Cerebellar cortex (tissue), 1 donor: ENCODE results near the gene ATPAF2.

Source experiments
- DNase-seq: peaks from one replicate; pipeline ENCODE4 v3.0.0-alpha.2; 2015; ENCODE audit warnings: low spot score

ATPAF2 gene

GRCh38 chr17:17985555-17985954 is 53.4 kb downstream of the ATPAF2 start:
- no peak for DNase-seq

DNA sequence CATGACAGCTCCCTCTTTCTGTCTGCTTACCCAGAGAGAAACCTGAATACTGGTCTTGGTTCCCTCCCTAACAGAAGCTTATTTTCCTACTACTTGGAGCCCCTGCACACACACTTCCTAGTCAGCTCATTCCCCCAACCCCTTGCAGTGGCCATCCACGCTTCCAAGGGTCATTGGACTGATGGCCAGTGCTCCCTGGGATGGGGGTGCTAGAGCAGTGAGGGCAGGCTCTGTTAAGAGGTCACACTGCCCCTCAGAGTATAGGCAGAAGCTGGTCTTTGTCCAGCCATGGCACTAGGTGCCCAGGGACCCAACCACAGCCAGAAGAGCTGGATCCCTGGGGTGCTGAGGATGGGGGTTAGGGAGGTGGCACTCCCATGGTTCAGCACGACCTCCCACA is 53.8 kb downstream of the ATPAF2 start:
- DNase-seq, result no peak

DNA sequence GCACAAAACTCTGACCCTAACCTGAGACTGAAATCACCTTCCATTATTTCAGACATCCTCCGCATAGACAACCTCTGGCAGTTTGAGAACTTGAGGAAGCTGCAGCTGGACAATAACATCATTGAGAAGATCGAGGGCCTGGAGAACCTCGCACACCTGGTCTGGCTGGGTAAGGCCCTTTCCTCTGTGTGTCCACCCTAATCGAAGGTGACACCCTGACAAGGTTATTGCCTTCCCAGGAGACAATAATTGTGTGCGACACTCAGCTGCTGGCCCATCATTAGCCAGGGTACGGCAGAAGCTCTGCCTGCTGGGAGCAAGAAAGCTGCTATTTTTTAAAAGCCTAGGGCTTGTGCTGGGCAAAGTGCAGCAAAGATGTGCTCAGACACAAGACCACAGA is 55.2 kb downstream of the ATPAF2 start:
- DNase-seq, result no peak

GRCh38 chr17:17983376-17983775 is 55.6 kb downstream of the ATPAF2 start:
- no peak for DNase-seq

DNA sequence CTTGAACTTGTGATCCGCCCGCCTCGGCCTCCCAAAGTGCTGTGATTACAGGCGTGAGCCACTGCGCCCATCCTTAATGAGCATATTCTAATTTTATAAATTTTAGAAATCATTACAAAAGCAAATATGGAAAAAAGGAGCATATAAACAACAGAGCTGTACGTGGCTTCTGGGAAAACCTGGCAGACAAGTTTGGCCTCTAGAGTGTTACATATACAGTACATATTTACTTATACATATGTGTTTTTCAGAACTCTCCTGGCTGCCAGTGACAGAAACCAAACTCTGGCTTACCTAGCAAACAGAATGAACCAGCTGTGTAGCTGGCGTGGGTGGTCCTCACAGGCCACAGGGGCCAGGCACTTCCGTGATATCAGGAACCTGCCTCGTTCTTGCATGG is 56.2 kb downstream of the ATPAF2 start:
- no peak for DNase-seq

GRCh38 chr17:17981330-17981729 is 57.6 kb downstream of the ATPAF2 start:
- DNase-seq, result no peak

GRCh38 chr17:17979778-17980177 is 59.2 kb downstream of the ATPAF2 start:
- DNase-seq, result no peak

DNA sequence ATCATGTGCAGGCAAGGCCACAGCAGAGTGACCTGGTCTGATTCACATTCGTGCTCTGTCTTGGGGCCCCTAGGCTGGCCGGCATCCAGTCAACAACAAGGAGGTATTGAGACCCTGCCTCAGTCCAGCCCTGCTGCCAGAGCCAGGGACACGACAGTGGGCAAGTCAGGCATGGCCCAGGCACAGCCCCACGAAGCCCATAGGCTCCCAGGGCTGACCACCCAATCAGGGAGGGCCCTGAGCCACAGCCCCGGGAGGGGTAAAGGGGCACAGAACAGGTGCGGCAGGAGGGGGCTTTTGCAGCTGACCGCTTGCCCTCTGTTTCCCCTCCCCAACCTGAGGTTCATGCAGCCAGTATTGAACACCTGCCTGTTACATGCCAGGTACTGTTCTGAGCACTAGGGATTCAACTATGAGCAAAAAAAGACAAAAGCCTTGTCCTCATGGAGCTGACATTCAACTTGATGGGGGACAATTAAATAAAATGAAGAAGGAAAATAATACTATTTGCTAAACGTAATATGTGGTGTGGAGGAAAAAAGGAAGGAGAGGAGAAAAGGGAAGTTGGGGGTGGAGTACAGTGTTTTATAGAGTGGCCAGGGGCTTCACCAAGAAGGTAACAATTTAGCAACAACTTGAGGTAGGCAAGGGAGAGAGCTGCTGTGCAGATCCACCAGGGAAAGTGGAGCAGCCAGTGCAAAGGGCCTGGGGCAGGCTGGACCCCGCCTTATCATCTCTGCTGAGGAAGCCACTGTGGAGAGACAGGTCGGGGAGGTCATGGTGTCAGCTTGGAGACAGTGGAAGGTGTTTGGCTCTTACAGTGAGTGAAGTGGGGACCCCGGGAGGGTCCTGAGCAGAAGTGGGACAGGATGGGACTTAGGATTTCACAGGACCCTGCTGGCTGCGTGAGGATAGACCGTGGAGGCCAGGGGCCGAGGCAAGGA is 60.2 kb downstream of the ATPAF2 start:
- no peak for DNase-seq

DNA sequence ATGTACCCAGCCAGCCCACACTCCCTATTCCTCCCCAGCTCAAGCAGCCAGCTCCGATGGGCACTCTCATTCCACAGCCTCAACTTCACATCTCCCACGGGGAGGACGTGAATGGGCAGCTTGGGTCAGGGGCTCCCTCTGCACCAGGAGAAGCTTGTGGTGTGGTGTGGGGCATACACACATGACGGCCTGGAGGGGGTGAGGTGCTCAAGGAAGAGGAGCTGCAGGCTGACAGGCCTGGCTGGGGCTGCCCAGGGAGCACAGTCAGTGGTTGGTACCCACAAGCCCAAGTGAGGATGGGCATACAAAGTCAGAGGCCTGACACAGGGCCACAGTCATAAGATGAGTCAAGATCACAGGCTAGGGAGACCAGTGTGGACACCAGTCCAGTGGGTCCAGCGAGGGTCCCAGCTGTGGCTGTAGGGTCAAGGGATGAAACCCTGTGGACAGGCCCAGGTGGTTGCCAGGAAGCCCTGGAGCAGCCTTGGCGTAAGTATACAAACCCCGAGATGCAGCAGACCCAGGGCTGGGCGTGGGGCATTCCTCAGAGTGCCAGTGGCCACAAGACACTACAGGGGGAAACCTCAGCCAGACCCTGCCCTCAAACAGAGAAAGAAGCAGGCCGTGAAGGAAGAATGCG is 61.9 kb downstream of the ATPAF2 start:
- DNase-seq, result no peak

DNA sequence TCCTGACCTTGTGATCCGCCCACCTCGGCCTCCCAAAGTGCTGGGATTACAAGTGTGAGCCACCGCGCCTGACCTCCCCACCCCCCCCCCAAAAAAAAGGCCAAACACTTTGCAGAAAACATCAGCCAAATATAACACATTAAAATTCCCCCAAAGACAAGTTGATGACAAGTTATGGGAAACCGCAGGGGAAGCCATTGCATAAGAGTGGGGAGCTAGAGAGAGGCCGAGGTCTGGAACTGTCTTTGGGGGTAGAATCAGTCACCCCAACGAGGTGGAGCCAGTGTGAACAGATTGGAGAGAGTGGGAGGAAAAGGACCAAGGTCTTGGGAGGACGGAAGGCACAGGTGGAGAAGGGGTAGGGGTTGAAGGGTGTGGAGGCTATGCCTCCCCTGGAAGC is 63.5 kb downstream of the ATPAF2 start:
- DNase-seq, result no peak

DNA sequence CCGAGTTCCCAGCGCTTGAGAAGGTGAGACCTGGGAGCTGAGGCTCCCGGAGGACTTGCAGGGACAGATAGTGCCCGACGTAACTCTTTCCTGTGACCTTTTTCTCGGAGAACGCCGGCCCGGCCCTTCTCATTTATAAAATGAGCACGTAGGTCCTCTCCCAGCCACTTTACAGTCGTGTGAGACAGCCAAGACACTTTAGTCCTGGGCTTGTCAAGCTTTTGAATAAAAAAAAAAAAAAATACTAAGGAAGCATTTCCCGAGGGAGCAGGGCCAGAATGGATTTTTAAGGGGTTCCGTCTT is 66.1 kb downstream of the ATPAF2 start:
- no peak for DNase-seq

DNA sequence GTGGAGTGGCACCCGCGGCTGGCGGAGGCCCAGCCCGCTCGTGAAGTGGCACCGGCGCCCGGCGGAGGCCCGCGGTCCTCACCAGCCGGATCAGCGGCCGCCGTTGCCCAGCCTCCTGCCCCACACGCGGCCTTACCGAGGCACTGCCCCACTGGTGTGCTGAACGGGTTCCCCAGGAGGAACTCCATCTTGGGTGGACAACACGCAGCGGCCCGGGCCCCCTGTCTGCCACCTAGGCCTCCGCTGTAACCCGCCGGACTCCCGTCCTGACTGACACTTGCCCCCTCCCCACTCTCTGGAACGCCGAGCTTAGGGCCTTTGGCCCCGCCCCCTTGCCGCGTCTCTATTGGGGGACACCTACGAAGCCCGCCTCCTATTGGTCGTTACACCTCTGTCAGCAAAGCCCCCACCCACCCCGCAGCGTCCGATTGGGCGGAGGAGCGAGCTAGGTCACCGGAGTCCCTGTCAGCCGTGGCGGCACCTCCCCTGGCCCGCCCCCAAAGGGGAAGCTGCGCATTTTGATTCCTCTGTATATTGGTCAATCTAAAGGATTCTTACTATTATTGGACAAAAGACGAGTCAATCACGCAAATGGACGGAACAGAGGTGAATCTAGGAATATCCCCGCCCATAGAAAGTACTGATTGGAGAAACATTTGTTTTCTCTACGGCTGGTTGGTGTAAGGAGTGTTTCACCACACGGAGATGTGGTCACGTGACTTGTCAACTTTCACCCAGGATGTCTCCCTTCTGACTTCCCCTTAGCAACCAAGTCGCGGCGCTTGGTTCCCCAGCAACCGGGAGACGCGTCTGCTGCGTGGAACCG is 66.6 kb downstream of the ATPAF2 start, which contains the start of the genes DRC3 and TOM1L2:
Gene DRC3 (plus strand): TSS at position 737 of the 826 bp plus-strand sequence. CDS start 4,737 bp downstream, outside the sequence.
Gene TOM1L2 (minus strand): TSS at position 275 of the 826 bp plus-strand sequence. CDS start 87 bp downstream, at position 188.
- DNase-seq, result peak; percentile 100

GRCh38 chr17:17971431-17972125 is 67.4 kb downstream of the ATPAF2 start:
- no peak for DNase-seq

DNA sequence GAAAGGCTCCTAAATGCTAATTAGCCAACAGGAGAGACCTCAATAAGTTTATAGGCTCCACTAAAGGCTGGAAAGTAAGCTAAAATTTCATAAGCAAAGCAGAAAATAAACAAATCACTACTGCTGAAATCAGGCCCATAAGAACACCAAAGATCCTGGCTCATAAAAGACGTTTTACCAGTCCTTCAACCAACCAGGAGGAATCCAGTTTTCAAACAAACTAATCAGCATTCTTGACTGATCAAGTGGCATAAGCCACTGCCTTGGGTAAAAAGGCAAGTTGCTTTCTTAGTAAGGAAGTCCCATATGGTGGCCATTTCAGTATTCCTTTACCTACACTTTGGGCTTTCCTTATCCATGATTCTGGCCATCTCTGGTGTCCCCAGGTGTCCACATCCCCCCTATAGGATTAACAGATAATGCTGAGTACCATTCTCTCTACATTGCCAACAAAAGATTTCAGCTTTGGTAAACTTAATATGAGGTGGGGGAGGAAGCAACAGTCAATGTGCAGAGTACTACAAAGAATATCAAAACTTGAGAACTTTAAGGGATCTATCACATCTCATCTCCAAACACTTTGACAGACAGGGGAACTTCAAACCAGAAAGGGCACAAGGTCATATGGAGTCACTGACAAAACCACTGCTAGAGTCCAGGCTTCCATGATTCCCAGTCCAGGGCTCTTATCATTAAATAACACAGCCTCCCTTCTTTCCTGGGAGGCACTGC is 68.1 kb downstream of the ATPAF2 start:
- DNase-seq, result no peak
